ENCODE measurements around the gene NPHS1. TPM values are rescaled to one million over a fixed set of nuclear protein-coding genes. Genes with fewer than 3 reads are reported as not detected.

The NPHS1 gene
- total and polyA plus RNA-seq, 9 of the 15 experiments (the other 6 are each of a cell fraction or from before 2014, with no cell fraction given), result 0.01 to 0.28 (median 0.14) TPM; not detected in 5

DNA sequence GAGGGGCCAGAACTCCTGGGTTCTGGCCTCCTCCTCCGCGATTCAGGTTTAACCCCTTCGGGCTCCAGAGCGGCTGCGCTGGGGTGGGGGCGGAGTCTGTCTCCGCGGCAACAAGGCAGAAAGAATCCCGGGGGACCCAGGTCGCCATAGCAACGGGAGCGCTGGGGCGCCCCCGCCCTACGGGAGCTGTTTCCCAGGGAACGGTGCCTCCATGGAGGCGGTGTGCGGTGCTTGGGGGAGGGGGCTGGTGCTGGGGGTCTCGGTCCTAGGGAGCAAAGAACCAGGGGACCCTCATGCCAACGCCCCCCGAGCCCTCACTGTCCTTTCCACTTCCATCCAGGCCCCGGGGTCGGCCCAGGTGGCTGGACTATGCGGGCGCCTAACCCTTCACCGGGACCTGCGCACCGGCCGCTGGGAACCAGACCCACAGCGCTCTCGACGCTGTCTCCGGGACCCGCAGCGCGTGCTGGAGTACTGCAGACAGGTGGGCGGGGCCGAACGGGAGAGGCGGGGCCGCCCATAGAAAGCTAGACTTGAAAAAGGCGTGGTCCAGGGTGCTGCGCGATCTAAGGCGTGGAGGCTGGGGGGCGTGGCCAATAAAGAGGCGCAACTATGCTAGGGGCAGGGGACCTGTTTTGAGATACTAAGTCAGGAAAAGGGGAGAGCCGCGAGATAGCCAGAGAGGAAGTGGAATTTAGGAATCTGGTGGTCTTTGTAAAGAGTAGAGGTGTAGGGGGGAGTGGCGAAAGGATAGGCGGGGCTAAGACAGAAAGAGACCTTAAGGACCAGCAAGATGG is 17.2 kb upstream of the NPHS1 start (continued):
- TF ChIP-seq, protein P1, sequence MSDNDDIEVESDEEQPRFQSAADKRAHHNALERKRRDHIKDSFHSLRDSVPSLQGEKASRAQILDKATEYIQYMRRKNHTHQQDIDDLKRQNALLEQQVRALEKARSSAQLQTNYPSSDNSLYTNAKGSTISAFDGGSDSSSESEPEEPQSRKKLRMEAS (CRISPR knock-in tag; IDR thresholded peaks at IDR 0.05), result peak; percentile 96
- TF ChIP-seq HCFC1 (IDR thresholded peaks at IDR 0.05; ENCODE audit: low read depth, low read length), result no peak
- TF ChIP-seq TAF15 (IDR thresholded peaks at IDR 0.05; ENCODE audit: low read depth, low read length), result no peak
- TF ChIP-seq ZNF384 (IDR thresholded peaks at IDR 0.05; ENCODE audit: low read depth, low read length), result no peak
- TF ChIP-seq, protein P2, sequence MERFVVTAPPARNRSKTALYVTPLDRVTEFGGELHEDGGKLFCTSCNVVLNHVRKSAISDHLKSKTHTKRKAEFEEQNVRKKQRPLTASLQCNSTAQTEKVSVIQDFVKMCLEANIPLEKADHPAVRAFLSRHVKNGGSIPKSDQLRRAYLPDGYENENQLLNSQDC (CRISPR knock-in tag; IDR thresholded peaks at IDR 0.05), result no peak
- TF ChIP-seq CAMTA2 (CRISPR knock-in tag; conservative IDR thresholded peaks at IDR 0.05), result no peak
- TF ChIP-seq ZC3H8 (IDR thresholded peaks at IDR 0.05), result no peak
- TF ChIP-seq, protein P3, sequence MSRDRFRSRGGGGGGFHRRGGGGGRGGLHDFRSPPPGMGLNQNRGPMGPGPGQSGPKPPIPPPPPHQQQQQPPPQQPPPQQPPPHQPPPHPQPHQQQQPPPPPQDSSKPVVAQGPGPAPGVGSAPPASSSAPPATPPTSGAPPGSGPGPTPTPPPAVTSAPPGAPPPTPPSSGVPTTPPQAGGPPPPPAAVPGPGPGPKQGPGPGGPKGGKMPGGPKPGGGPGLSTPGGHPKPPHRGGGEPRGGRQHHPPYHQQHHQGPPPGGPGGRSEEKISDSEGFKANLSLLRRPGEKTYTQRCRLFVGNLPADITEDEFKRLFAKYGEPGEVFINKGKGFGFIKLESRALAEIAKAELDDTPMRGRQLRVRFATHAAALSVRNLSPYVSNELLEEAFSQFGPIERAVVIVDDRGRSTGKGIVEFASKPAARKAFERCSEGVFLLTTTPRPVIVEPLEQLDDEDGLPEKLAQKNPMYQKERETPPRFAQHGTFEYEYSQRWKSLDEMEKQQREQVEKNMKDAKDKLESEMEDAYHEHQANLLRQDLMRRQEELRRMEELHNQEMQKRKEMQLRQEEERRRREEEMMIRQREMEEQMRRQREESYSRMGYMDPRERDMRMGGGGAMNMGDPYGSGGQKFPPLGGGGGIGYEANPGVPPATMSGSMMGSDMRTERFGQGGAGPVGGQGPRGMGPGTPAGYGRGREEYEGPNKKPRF (IDR thresholded peaks at IDR 0.05; ENCODE audit: low read depth, low read length), result no peak
- TF ChIP-seq NRF1 (conservative IDR thresholded peaks at IDR 0.05 in 1 of 2, IDR thresholded peaks at IDR 0.05 in 1 of 2), result peak; percentile 85 to 87
- TF ChIP-seq, protein P4, sequence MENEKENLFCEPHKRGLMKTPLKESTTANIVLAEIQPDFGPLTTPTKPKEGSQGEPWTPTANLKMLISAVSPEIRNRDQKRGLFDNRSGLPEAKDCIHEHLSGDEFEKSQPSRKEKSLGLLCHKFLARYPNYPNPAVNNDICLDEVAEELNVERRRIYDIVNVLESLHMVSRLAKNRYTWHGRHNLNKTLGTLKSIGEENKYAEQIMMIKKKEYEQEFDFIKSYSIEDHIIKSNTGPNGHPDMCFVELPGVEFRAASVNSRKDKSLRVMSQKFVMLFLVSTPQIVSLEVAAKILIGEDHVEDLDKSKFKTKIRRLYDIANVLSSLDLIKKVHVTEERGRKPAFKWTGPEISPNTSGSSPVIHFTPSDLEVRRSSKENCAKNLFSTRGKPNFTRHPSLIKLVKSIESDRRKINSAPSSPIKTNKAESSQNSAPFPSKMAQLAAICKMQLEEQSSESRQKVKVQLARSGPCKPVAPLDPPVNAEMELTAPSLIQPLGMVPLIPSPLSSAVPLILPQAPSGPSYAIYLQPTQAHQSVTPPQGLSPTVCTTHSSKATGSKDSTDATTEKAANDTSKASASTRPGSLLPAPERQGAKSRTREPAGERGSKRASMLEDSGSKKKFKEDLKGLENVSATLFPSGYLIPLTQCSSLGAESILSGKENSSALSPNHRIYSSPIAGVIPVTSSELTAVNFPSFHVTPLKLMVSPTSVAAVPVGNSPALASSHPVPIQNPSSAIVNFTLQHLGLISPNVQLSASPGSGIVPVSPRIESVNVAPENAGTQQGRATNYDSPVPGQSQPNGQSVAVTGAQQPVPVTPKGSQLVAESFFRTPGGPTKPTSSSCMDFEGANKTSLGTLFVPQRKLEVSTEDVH (IDR thresholded peaks at IDR 0.05; ENCODE audit: low read depth, partially characterized antibody), result peak; percentile 45
- no peak for TF ChIP-seq ZNF75A (CRISPR knock-in tag; IDR thresholded peaks at IDR 0.05)
- TF ChIP-seq TOE1 (IDR thresholded peaks at IDR 0.05; ENCODE audit: borderline replicate concordance), result peak; percentile 21; the same call in 1 of the 2 replicates
- no peak for TF ChIP-seq TOE1 (CRISPR knock-in tag; IDR thresholded peaks at IDR 0.05; ENCODE audit: borderline replicate concordance, low read depth)
- TF ChIP-seq, protein P5, sequence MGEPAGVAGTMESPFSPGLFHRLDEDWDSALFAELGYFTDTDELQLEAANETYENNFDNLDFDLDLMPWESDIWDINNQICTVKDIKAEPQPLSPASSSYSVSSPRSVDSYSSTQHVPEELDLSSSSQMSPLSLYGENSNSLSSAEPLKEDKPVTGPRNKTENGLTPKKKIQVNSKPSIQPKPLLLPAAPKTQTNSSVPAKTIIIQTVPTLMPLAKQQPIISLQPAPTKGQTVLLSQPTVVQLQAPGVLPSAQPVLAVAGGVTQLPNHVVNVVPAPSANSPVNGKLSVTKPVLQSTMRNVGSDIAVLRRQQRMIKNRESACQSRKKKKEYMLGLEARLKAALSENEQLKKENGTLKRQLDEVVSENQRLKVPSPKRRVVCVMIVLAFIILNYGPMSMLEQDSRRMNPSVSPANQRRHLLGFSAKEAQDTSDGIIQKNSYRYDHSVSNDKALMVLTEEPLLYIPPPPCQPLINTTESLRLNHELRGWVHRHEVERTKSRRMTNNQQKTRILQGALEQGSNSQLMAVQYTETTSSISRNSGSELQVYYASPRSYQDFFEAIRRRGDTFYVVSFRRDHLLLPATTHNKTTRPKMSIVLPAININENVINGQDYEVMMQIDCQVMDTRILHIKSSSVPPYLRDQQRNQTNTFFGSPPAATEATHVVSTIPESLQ (CRISPR knock-in tag; IDR thresholded peaks at IDR 0.05), result no peak
- TF ChIP-seq, protein P6, sequence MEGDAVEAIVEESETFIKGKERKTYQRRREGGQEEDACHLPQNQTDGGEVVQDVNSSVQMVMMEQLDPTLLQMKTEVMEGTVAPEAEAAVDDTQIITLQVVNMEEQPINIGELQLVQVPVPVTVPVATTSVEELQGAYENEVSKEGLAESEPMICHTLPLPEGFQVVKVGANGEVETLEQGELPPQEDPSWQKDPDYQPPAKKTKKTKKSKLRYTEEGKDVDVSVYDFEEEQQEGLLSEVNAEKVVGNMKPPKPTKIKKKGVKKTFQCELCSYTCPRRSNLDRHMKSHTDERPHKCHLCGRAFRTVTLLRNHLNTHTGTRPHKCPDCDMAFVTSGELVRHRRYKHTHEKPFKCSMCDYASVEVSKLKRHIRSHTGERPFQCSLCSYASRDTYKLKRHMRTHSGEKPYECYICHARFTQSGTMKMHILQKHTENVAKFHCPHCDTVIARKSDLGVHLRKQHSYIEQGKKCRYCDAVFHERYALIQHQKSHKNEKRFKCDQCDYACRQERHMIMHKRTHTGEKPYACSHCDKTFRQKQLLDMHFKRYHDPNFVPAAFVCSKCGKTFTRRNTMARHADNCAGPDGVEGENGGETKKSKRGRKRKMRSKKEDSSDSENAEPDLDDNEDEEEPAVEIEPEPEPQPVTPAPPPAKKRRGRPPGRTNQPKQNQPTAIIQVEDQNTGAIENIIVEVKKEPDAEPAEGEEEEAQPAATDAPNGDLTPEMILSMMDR (IDR thresholded peaks at IDR 0.05 in 2 of 3, conservative IDR thresholded peaks at IDR 0.05 in 1 of 3; ENCODE audit: insufficient read depth in 2 of 3, low read depth in 1 of 3, low read length in 3 of 3), result 0 out of 6 replicates have a peak, but pooled peaks of 1 of the 3 experiments have one; percentile 7

Measured in K562 (cell line).